Activated naive CD4-positive, alpha-beta T cell treated with anti-CD3 and anti-CD28 coated beads, Interleukin-2, amount 50 U/mL, for 72 hours (primary cell): ENCODE results near the gene FGD6. TPM values are rescaled to one million over a fixed set of nuclear protein-coding genes. Genes with fewer than 3 reads are reported as not detected.
"Not testable (repeated sequence)": the region's sequence is repeated elsewhere in the genome, so short reads cannot be mapped to it uniquely, and the experiment has no call there.

Experiments used
- ATAC-seq, 2 donors: fragments of 150-1000 bp; cut with Tn5 transposase; 2 replicates each; pipeline ENCODE4 v1.10.0; 2021; ENCODE audit warnings: mild to moderate bottlenecking in 2 of 2, moderate library complexity in 2 of 2
- DNase-seq, 2 donors: peaks; one replicate each; pipeline ENCODE4 v3.0.0; 2021 to 2022; ENCODE audit warnings: low spot score in 2 of 2
- H3K27ac Mint-ChIP-seq, 2 donors: one replicate each; pipeline ENCODE4 v1.8.0; 2022; ENCODE audit warnings: mild to moderate bottlenecking in 2 of 2, mixed read lengths in 2 of 2
- H3K36me3 Mint-ChIP-seq, 2 donors: one replicate each; pipeline ENCODE4 v1.8.0; 2022; ENCODE audit warnings: mixed read lengths in 2 of 2
- H3K9me3 Mint-ChIP-seq, 2 donors: one replicate each; pipeline ENCODE4 v1.8.0; 2022; ENCODE audit warnings: mixed read lengths in 2 of 2
- total RNA-seq, 2 donors: library from RNA; stranded (reverse); gene quantifications; one replicate each; pipeline ENCODE4 v1.2.3, GENCODE V29; 2022

Gene FGD6
- total RNA-seq, 2 donors from 2014 or later = 1.4 to 1.8 TPM

GRCh38 chr12:95177201-95177768, 40.0 kb downstream of the FGD6 start:
- no peak for ATAC-seq
- Mint-ChIP-seq H3K9me3 (no peaks in the 10 kb centered on the region), H3K36me3 (no peaks in the 10 kb centered on the region), H3K27ac (no peak overlapping the region)
- no peak for DNase-seq

GRCh38 chr12:95173392-95174251, 43.6 kb downstream of the FGD6 start:
- no peaks in the 10 kb centered on the region for H3K9me3 Mint-ChIP-seq
- no peak overlapping the region for H3K27ac Mint-ChIP-seq
- no peak for DNase-seq
- no peaks in the 10 kb centered on the region for H3K36me3 Mint-ChIP-seq
- no peak for ATAC-seq

GRCh38 chr12:95169368-95169767, 47.9 kb downstream of the FGD6 start:
- no peak overlapping the region for H3K27ac Mint-ChIP-seq
- no peaks in the 10 kb centered on the region for H3K9me3 Mint-ChIP-seq
- ATAC-seq = no peak
- DNase-seq = no peak
- no peaks in the 10 kb centered on the region for H3K36me3 Mint-ChIP-seq

GRCh38 chr12:95168746-95169145, 48.5 kb downstream of the FGD6 start:
- H3K27ac Mint-ChIP-seq = no peak overlapping the region
- ATAC-seq (no peak), DNase-seq (no peak)
- H3K9me3 Mint-ChIP-seq = no peaks in the 10 kb centered on the region
- no peaks in the 10 kb centered on the region for H3K36me3 Mint-ChIP-seq

GRCh38 chr12:95164656-95165055, 52.6 kb downstream of the FGD6 start:
- no peak overlapping the region for H3K27ac Mint-ChIP-seq
- H3K36me3 Mint-ChIP-seq = no peaks in the 10 kb centered on the region
- no peak for DNase-seq
- no peak for ATAC-seq
- H3K9me3 Mint-ChIP-seq = no peaks in the 10 kb centered on the region

- peaks cover 0 to 8% of the 10 kb centered on the region in 2 donors for H3K36me3 Mint-ChIP-seq
- no peak overlapping the region for H3K27ac Mint-ChIP-seq
- H3K9me3 Mint-ChIP-seq = peaks cover 0 to 6% of the 10 kb centered on the region in 2 donors
- DNase-seq (no peak), ATAC-seq (no peak)
Observed at GRCh38 chr12:95158919-95159318, 58.3 kb downstream of the FGD6 start.

- DNase-seq (no peak), ATAC-seq (no peak)
- H3K9me3 Mint-ChIP-seq = peaks cover 0 to 5% of the 10 kb centered on the region in 2 donors
- peaks cover 0 to 5% of the 10 kb centered on the region in 2 donors for H3K36me3 Mint-ChIP-seq
- H3K27ac Mint-ChIP-seq = no peak overlapping the region
Observed at GRCh38 chr12:95151821-95152220, 65.4 kb downstream of the FGD6 start.

GRCh38 chr12:95151406-95151805, 65.9 kb downstream of the FGD6 start:
- H3K27ac Mint-ChIP-seq = no peak overlapping the region
- peaks cover 0 to under 1% of the 10 kb centered on the region in 2 donors for H3K36me3 Mint-ChIP-seq
- DNase-seq = no peak
- ATAC-seq = peak in 1 of 2 donors; percentile 52
- peaks cover 0 to 1% of the 10 kb centered on the region in 2 donors for H3K9me3 Mint-ChIP-seq

GRCh38 chr12:95150501-95150900, 66.8 kb downstream of the FGD6 start:
- Mint-ChIP-seq H3K27ac (no peak overlapping the region), H3K9me3 (no peaks in the 10 kb centered on the region), H3K36me3 (no peaks in the 10 kb centered on the region)
- ATAC-seq (no peak), DNase-seq (no peak)

- no peak for DNase-seq
- no peak for ATAC-seq
- Mint-ChIP-seq H3K36me3 (no peaks in the 10 kb centered on the region), H3K9me3 (no peaks in the 10 kb centered on the region), H3K27ac (no peak overlapping the region)
Observed at GRCh38 chr12:95147866-95148265, 69.4 kb downstream of the FGD6 start.

GRCh38 chr12:95146769-95147168, 70.5 kb downstream of the FGD6 start:
- Mint-ChIP-seq H3K36me3 (no peaks in the 10 kb centered on the region), H3K27ac (no peak overlapping the region), H3K9me3 (no peaks in the 10 kb centered on the region)
- DNase-seq (no peak), ATAC-seq (no peak)

- DNase-seq (no peak), ATAC-seq (no peak)
- Mint-ChIP-seq H3K9me3 (no peaks in the 10 kb centered on the region), H3K27ac (no peak overlapping the region), H3K36me3 (no peaks in the 10 kb centered on the region)
Observed at GRCh38 chr12:95143621-95144205, 73.6 kb downstream of the FGD6 start.

- H3K27ac Mint-ChIP-seq = no peak overlapping the region
- H3K9me3 Mint-ChIP-seq = no peaks in the 10 kb centered on the region
- DNase-seq (no peak), ATAC-seq (no peak)
- H3K36me3 Mint-ChIP-seq = no peaks in the 10 kb centered on the region
Observed at GRCh38 chr12:95142431-95143151, 74.7 kb downstream of the FGD6 start.

GRCh38 chr12:95141310-95141709, 76.0 kb downstream of the FGD6 start:
- no peak for DNase-seq
- H3K36me3 Mint-ChIP-seq = no peaks in the 10 kb centered on the region
- ATAC-seq = no peak
- no peak overlapping the region for H3K27ac Mint-ChIP-seq
- H3K9me3 Mint-ChIP-seq = no peaks in the 10 kb centered on the region

- not testable (repeated sequence) for H3K27ac Mint-ChIP-seq, H3K9me3 Mint-ChIP-seq, H3K36me3 Mint-ChIP-seq, ATAC-seq, DNase-seq
Observed at GRCh38 chr12:95138031-95138430, 79.2 kb downstream of the FGD6 start.

GRCh38 chr12:95136598-95136997, 80.7 kb downstream of the FGD6 start:
- Mint-ChIP-seq H3K27ac (no peak overlapping the region), H3K9me3 (no peaks in the 10 kb centered on the region), H3K36me3 (no peaks in the 10 kb centered on the region)
- ATAC-seq = no peak
- DNase-seq = no peak

GRCh38 chr12:95134085-95134484, 83.2 kb downstream of the FGD6 start:
- DNase-seq (no peak), ATAC-seq (no peak)
- Mint-ChIP-seq H3K36me3 (no peaks in the 10 kb centered on the region), H3K9me3 (no peaks in the 10 kb centered on the region), H3K27ac (no peak overlapping the region)
